GM21515 (cell line): ENCODE data around the gene DSTYK.

Source experiments
- ATAC-seq: cut with Tn5 transposase; IDR thresholded peaks from one replicate; pipeline ENCODE4 v1.9.1; 2021; ENCODE audit not compliant: unreplicated experiment

DSTYK gene

GRCh38 chr1:205141236-205142101 is 70.0 kb downstream of the DSTYK start:
- no peak for ATAC-seq

GRCh38 chr1:205140113-205140512 is 71.4 kb downstream of the DSTYK start:
- no peak for ATAC-seq

- ATAC-seq, result no peak
Observed at GRCh38 chr1:205137901-205138300, 73.6 kb downstream of the DSTYK start.

- no peak for ATAC-seq
Observed at GRCh38 chr1:205133287-205133686, 78.2 kb downstream of the DSTYK start.

- ATAC-seq, result no peak
Observed at GRCh38 chr1:205129447-205130029, 82.0 kb downstream of the DSTYK start.

GRCh38 chr1:205128050-205128449 is 83.5 kb downstream of the DSTYK start:
- ATAC-seq, result no peak

GRCh38 chr1:205127646-205128045 is 83.9 kb downstream of the DSTYK start:
- ATAC-seq, result no peak

GRCh38 chr1:205124726-205125125 is 86.8 kb downstream of the DSTYK start:
- no peak for ATAC-seq

GRCh38 chr1:205122489-205122882 is 89.0 kb downstream of the DSTYK start:
- no peak for ATAC-seq

- ATAC-seq, result peak; percentile 91
Observed at GRCh38 chr1:205121660-205122488, 89.6 kb downstream of the DSTYK start, which contains the start of gene RBBP5. TSS of gene RBBP5 (minus strand) at chr1:205121978. CDS start at chr1:205121873, 105 bp downstream.

- ATAC-seq, result no peak
Observed at GRCh38 chr1:205118752-205119151, 92.8 kb downstream of the DSTYK start.

- no peak for ATAC-seq
Observed at GRCh38 chr1:205111354-205111753, 100.1 kb downstream of the DSTYK start.

- ATAC-seq, result no peak
Observed at GRCh38 chr1:205109711-205110110, 101.8 kb downstream of the DSTYK start.

- ATAC-seq, result no peak
Observed at GRCh38 chr1:205109269-205109668, 102.2 kb downstream of the DSTYK start.

GRCh38 chr1:205108464-205108863 is 103.0 kb downstream of the DSTYK start:
- ATAC-seq, result no peak

GRCh38 chr1:205107327-205107726 is 104.2 kb downstream of the DSTYK start:
- ATAC-seq, result no peak

GRCh38 chr1:205102404-205102803 is 109.1 kb downstream of the DSTYK start:
- no peak for ATAC-seq

- no peak for ATAC-seq
Observed at GRCh38 chr1:205098242-205098641, 113.3 kb downstream of the DSTYK start.

GRCh38 chr1:205095422-205095821 is 116.1 kb downstream of the DSTYK start:
- ATAC-seq, result no peak
